GM20431 (cell line): ENCODE data around the gene SUPT4H1.

Experiments
- in situ Hi-C: fragments of 300-500 bp; cut with MseI, MboI; formaldehyde crosslinking; loops from one replicate; pipeline ENCODE4 v1.15.0; 2020; ENCODE audit warnings: low sequenced_read_pairs; ENCODE audit not compliant: unreplicated experiment

The SUPT4H1 gene

GRCh38 chr17:58331815-58332777 lies 19.9 kb downstream of the SUPT4H1 start:
- in situ Hi-C loops = no loop called here

GRCh38 chr17:58330997-58331814 lies 20.8 kb downstream of the SUPT4H1 start:
- in situ Hi-C loops = no loop called here

DNA sequence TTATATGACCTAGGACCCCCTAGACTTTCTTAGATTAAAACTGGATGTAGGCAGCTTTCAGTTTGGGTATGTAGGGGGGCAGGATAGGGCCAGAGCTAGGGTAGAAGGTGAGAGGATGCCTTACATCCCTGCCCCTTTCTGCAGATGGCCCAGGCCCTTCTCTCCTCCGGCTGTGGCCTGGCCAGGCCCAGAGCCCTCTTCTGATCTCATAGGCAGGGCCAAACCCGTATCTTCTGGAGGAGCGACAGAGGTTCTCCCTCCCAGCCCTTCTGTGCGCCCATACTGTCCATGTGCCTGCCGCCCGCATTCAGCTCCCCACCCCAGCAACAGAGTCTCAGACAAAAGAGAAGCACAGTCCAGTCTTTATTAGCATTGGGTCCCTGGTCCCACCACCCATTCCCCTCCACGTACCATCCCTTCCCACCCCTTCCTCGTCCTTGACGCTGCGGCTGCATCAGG lies 21.4 kb downstream of the SUPT4H1 start:
- in situ Hi-C loops = no loop called here

DNA sequence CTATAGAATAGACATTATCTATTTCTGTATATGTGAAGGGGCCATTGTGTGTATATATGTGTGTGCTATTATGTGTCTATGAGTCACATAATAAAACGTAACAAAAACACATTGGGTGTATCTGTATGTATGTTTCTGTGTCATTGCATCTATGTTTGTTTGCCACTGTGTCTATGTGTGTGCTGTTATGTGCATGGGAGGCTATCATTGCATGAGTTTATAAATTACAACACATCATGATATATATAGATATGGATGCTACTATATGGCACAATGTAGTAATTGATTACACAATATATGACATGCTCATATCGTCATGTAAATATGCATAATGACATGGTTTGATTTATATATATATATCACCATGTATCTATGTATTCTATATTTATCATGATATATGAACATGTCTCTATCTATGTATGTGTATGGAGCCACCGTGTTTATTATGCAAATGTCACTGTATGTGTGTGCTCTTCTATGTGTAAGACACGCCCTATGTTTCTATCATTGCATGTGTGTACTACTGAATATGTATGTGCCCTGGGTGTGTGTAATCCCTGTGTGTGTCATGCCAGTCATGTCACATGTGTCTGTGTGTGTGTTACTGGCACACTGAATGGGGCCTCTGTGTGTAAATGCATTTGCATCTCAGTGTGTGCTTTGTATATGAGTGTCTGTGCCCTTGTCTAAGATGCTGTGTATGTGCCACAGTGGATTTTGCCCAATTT lies 22.0 kb downstream of the SUPT4H1 start:
- in situ Hi-C loops = no loop called here

GRCh38 chr17:58329035-58329809 lies 22.8 kb downstream of the SUPT4H1 start:
- in situ Hi-C loops = no loop called here

DNA sequence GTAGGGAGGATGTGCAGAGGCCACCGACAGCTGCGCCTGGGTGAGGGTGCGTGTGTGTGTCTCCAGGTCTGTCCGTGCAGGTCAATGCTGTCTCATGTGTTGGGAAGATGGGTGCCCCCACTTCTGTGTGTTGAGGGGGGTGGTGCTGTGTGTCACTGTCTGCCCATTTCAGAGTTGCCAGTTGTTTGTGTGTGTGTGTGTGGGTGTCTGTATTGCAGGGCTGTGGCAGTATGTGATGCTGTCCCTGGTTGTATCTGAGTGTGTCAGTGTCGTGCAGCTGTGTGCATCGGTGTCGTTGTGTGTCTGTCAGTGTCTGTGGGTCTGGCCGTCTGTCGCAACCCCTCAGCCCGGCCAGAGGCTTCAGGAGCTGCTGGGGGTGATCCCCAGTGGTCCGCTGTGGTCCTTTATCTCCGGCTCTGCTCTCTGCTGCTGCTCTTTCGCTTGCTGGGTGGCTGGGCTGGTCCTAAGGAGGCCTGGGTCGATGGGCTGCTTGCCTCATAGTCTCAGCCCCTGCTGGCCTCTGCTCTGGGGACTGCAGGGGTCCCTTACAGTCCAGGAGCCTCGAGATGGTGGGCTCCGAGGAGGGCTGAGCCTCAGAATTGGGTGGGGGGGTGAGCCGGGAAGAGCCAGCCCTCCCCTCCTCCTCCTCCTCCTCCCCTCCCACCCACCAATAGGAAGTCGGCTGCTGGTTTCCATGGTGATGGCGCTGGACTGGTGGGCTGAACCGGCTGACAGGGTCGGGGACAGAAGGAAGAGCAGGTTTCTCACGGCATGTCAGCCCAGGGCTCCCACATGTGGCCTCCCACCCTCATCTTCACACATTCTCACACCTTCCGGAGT lies 23.6 kb downstream of the SUPT4H1 start, which contains the start of gene TSPOAP1:
TSS of gene TSPOAP1 (minus strand) at position 601 of the 840 bp plus-strand sequence. CDS start 875 bp downstream, outside the sequence.
- in situ Hi-C loops = no loop called here

DNA sequence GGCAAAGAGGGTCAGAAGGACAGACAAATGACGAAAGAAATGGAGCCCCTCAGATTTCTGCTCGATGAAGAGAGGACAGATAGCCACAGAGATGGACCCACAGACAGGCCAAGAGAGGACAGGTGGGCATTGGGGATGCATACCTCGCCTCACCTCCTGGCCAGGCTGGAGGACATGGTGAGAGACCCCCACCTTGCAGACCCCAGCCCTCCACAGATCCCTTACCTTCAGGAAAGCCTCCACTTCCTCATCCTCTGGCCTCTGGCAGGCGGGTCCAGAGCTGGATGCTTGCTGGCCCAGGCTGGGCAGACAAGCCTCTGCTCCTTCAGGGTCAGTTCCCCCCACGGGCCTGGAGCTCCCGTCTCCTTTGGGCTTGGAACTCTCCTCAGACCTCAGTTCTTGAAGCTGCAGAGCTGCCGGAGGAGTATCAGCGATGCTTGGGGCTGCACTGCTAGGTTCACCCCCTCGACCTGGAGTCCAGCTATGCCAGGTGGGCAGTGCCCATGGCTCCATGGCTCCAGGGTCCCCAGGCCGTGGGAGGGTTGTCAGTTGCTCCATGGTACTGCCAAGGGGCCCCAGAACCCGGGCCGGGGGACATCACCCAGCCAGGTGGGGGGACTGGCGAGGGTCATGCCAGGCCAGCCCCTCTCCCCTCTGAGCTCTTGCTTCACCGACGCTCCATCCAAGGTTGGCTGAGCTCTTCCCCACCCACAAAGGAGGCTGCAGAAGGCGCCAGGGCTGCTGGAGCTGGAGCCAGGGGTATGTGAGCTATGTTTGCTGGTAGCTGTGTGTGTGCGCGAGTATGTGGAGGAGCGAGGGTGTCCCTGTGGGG lies 24.4 kb downstream of the SUPT4H1 start:
- in situ Hi-C loops = no loop called here

- in situ Hi-C loops = no loop called here
Measured at GRCh38 chr17:58326609-58327362, 25.2 kb downstream of the SUPT4H1 start.

GRCh38 chr17:58325976-58326468 lies 26.0 kb downstream of the SUPT4H1 start:
- in situ Hi-C loops = no loop called here

GRCh38 chr17:58325289-58325726 lies 26.7 kb downstream of the SUPT4H1 start:
- in situ Hi-C loops = no loop called here

- in situ Hi-C loops = no loop called here
Measured at GRCh38 chr17:58324409-58325288, 27.4 kb downstream of the SUPT4H1 start.

- in situ Hi-C loops = no loop called here
Measured at GRCh38 chr17:58324056-58324408, 28.0 kb downstream of the SUPT4H1 start.

GRCh38 chr17:58323366-58324055 lies 28.5 kb downstream of the SUPT4H1 start:
- in situ Hi-C loops = no loop called here

DNA sequence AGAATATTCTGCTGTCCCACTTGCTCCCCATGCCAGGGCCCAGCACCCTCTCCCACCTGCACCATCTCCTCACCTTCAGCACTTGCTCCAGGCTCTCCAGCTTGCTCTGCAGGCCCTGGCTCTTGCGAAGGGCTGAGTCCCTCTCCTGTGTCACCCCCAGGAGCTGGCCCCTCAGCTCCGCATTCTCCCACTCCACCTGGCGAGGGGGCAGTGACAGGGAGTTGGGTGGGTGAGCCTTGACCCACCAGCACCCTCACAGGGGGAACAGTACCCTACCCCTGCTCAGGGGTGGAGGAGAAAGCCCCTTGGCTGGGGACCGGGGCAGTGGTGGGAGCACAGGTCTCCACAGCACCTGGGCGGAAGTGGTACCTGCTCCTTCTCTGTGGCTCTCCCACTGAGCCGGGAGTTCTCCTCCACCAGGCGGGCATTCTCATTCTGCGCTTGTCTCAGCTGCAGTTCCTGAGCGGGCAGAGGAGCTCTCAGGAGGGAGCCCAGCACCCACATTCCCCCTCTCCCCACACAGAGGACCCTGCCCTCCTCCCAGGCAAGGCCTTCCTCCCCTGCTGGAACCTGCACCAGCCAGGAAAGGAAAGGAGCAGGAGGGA lies 29.3 kb downstream of the SUPT4H1 start:
- in situ Hi-C loops = no loop called here
